Measurements from ENCODE around the gene ETS1. TPM values are rescaled to one million over a fixed set of nuclear protein-coding genes. Genes with fewer than 3 reads are reported as not detected.

Gene ETS1
- polyA plus RNA-seq, 1 donor (not counting 4 experiments of a cell fraction or from before 2014, with no cell fraction given) = 41.0 TPM

DNA sequence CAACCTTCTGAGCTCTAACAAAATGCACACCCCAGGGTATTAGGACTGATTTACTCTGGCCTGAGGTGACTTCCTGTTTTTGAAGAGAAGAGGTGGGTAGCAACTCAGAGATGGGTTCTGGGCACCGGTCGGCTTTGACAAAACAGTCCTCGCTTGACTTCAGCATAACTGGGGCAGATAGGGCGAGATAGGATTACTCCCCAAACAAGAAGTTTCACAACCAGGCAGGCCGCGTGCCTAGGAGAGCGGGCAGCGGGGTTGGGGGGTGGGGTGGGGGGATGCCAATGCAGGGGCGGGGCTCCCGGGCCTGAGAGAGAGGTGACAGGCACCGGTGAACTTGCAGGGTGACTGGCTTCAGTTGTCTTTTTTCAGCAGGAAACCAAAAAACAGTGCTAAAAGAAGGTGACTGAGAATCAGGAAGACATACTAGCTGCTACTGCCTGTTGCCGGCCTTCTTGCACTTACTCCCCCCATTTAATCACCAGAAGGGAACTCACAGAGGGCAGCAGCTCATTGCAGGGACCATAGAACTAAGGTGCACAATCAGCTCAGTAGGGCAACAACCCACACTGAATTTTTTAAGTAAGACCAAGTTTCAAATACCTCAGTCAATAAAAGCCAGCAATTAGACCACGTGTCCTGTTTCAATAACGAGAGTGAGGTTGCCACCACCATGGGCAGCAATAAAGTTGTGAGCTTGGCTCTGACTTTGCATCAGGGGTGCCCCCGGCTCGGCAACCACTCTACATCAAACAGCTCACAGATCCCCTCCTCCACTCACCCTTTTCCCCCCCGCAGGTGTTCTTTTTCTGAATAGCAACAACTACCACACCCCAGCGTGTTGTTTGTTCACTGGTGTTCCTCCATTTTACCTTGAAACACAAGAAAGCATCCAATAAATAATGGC, 37.2 kb upstream of the ETS1 start:
- TF ChIP-seq, protein P1, sequence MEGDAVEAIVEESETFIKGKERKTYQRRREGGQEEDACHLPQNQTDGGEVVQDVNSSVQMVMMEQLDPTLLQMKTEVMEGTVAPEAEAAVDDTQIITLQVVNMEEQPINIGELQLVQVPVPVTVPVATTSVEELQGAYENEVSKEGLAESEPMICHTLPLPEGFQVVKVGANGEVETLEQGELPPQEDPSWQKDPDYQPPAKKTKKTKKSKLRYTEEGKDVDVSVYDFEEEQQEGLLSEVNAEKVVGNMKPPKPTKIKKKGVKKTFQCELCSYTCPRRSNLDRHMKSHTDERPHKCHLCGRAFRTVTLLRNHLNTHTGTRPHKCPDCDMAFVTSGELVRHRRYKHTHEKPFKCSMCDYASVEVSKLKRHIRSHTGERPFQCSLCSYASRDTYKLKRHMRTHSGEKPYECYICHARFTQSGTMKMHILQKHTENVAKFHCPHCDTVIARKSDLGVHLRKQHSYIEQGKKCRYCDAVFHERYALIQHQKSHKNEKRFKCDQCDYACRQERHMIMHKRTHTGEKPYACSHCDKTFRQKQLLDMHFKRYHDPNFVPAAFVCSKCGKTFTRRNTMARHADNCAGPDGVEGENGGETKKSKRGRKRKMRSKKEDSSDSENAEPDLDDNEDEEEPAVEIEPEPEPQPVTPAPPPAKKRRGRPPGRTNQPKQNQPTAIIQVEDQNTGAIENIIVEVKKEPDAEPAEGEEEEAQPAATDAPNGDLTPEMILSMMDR (optimal IDR thresholded peaks at IDR 0.05 in 1 of 3, IDR thresholded peaks at IDR 0.05 in 1 of 3, conservative IDR thresholded peaks at IDR 0.05 in 1 of 3; ENCODE audit: extremely low read depth in 1 of 3, insufficient read depth in 2 of 3, low read length in 3 of 3) = no peak
- H3K79me2 ChIP-seq (ENCODE audit: control insufficient read depth, insufficient read depth, low read length) = no peaks in the 10 kb centered on the region
- H3K9me1 ChIP-seq (ENCODE audit: control insufficient read depth, extremely low read depth, insufficient read depth, low read length) = no peaks in the 10 kb centered on the region
- no peak for FAIRE-seq
- H4K20me1 ChIP-seq (ENCODE audit: control insufficient read depth, extremely low read depth, insufficient read depth, low read length) = no peaks in the 10 kb centered on the region
- H3K27me3 ChIP-seq (ENCODE audit: control insufficient read depth, extremely low read depth, insufficient read depth, low read length) = peaks cover 3% of the 10 kb centered on the region
- H3K4me3 ChIP-seq (ENCODE audit: control insufficient read depth in 2 of 3, extremely low read depth in 1 of 3, insufficient read depth in 2 of 3, low read depth in 1 of 3, low read length in 3 of 3) = no peak overlapping the region
- no peak overlapping the region for H3K9ac ChIP-seq (ENCODE audit: control insufficient read depth, extremely low read depth, insufficient read depth, low read length)
- no peak for DNase-seq (ENCODE audit: low read depth, low spot score)
- no peaks in the 10 kb centered on the region for H3K4me1 ChIP-seq (ENCODE audit: control insufficient read depth, extremely low read depth, insufficient read depth, low read length)
- no peaks in the 10 kb centered on the region for H3K9me3 ChIP-seq (ENCODE audit: control insufficient read depth, low read depth, low read length)
- dilution Hi-C loops (cut with MboI; ENCODE audit: extremely low pct_ligation_motif_present, low sequenced_read_pairs) = loop anchor here (25.0 kb wide), 3 partner anchors 112 to 437 kb away; no protein-coding TSS in a partner anchor
- H3K27ac ChIP-seq (ENCODE audit: control insufficient read depth, insufficient read depth, low read length) = no peak overlapping the region
- H2AFZ ChIP-seq (ENCODE audit: control insufficient read depth, low read length) = no peak overlapping the region
- H3K4me2 ChIP-seq (ENCODE audit: control insufficient read depth, extremely low read depth, insufficient read depth, low read depth, low read length) = no peak overlapping the region
- no peaks in the 10 kb centered on the region for H3K36me3 ChIP-seq (ENCODE audit: control insufficient read depth in 2 of 2, extremely low read depth in 1 of 2, insufficient read depth in 2 of 2, low read length in 2 of 2)

DNA sequence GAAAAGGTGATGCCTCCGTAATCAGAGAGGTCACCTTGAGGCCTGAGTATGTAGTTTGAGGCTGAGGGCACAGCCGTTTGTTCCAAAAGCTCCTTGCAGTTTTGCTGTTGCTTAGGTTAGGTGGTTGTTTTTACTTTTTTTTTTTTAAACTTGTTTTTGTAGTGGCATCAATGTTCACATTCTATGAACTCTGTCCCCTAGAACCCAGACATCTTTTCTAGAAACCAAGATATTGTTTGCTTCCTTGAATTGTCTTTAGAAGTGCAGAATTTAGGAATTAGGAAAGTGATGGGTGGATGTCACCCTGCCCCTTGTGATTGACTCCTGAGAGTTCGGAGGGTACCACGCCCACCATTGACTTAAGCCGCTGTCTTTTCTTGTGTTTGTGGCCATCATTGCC, 35.7 kb upstream of the ETS1 start:
- Histone ChIP-seq H3K4me2 (ENCODE audit: control insufficient read depth, extremely low read depth, insufficient read depth, low read depth, low read length) (no peak overlapping the region), H3K9me3 (ENCODE audit: control insufficient read depth, low read depth, low read length) (no peaks in the 10 kb centered on the region), H4K20me1 (ENCODE audit: control insufficient read depth, extremely low read depth, insufficient read depth, low read length) (no peaks in the 10 kb centered on the region), H3K4me3 (ENCODE audit: control insufficient read depth in 2 of 3, extremely low read depth in 1 of 3, insufficient read depth in 2 of 3, low read depth in 1 of 3, low read length in 3 of 3) (no peak overlapping the region), H3K4me1 (ENCODE audit: control insufficient read depth, extremely low read depth, insufficient read depth, low read length) (no peaks in the 10 kb centered on the region), H2AFZ (ENCODE audit: control insufficient read depth, low read length) (no peak overlapping the region), H3K27me3 (ENCODE audit: control insufficient read depth, extremely low read depth, insufficient read depth, low read length) (peaks cover 3% of the 10 kb centered on the region), H3K27ac (ENCODE audit: control insufficient read depth, insufficient read depth, low read length) (no peak overlapping the region), H3K9me1 (ENCODE audit: control insufficient read depth, extremely low read depth, insufficient read depth, low read length) (no peaks in the 10 kb centered on the region), H3K79me2 (ENCODE audit: control insufficient read depth, insufficient read depth, low read length) (no peaks in the 10 kb centered on the region), H3K9ac (ENCODE audit: control insufficient read depth, extremely low read depth, insufficient read depth, low read length) (no peak overlapping the region), H3K36me3 (ENCODE audit: control insufficient read depth in 2 of 2, extremely low read depth in 1 of 2, insufficient read depth in 2 of 2, low read length in 2 of 2) (no peaks in the 10 kb centered on the region)
- dilution Hi-C loops (cut with MboI; ENCODE audit: extremely low pct_ligation_motif_present, low sequenced_read_pairs) = loop anchor here (25.0 kb wide), 1 partner anchor 111 kb away; no protein-coding TSS in a partner anchor
- no peak for FAIRE-seq
- no peak for DNase-seq (ENCODE audit: low read depth, low spot score)
- TF ChIP-seq, protein P1 (optimal IDR thresholded peaks at IDR 0.05 in 1 of 3, IDR thresholded peaks at IDR 0.05 in 1 of 3, conservative IDR thresholded peaks at IDR 0.05 in 1 of 3; ENCODE audit: extremely low read depth in 1 of 3, insufficient read depth in 2 of 3, low read length in 3 of 3) = no peak
- TF ChIP-seq EZH2 (IDR thresholded peaks at IDR 0.05; ENCODE audit: low read length) = no peak

Measured in keratinocyte (primary cell).